ENCODE data around the gene XDH.
A peak's percentile ranks its signal among the peaks of the same experiment; 100 is the strongest.

XDH gene

GRCh38 chr2:31414601-31415241 lies at the start of gene XDH:
Gene XDH, minus strand, starts transcription at chr2:31414742. Its CDS starts 76 bp downstream, at chr2:31414666.
- no peak within 1 kb of the TSS for H3K4me3 ChIP-seq (replicated peaks in 1 of 2; ENCODE audit: low read depth in 2 of 2, low read length in 2 of 2)
- no peak for DNase-seq (ENCODE audit: low read depth in 2 of 2)
- no peak for TF ChIP-seq CTCF (IDR thresholded peaks at IDR 0.05; ENCODE audit: low read depth, low read length)

- DNase-seq (ENCODE audit: low read depth in 2 of 2) = no peak
- no peak overlapping the region for H3K4me3 ChIP-seq (replicated peaks in 1 of 2; ENCODE audit: low read depth in 2 of 2, low read length in 2 of 2)
- TF ChIP-seq CTCF (IDR thresholded peaks at IDR 0.05; ENCODE audit: low read depth, low read length) = no peak
These were observed 43.1 kb upstream of the XDH start for GRCh38 chr2:31457651-31458050.

GRCh38 chr2:31446848-31447247 lies 32.3 kb upstream of the XDH start:
- H3K4me3 ChIP-seq (replicated peaks in 1 of 2; ENCODE audit: low read depth in 2 of 2, low read length in 2 of 2) = no peak overlapping the region
- peak in 1 of 2 donors; percentile 39 for DNase-seq (ENCODE audit: low read depth in 2 of 2)
- no peak for TF ChIP-seq CTCF (IDR thresholded peaks at IDR 0.05; ENCODE audit: low read depth, low read length)

- no peak overlapping the region for H3K4me3 ChIP-seq (replicated peaks in 1 of 2; ENCODE audit: low read depth in 2 of 2, low read length in 2 of 2)
- TF ChIP-seq CTCF (IDR thresholded peaks at IDR 0.05; ENCODE audit: low read depth, low read length) = no peak
- no peak for DNase-seq (ENCODE audit: low read depth in 2 of 2)
These were observed 27.8 kb upstream of the XDH start for GRCh38 chr2:31442376-31442775.

- peak; percentile 30 to 77 for DNase-seq (ENCODE audit: low read depth in 2 of 2)
- no peak for TF ChIP-seq CTCF (IDR thresholded peaks at IDR 0.05; ENCODE audit: low read depth, low read length)
- H3K4me3 ChIP-seq (replicated peaks in 1 of 2; ENCODE audit: low read depth in 2 of 2, low read length in 2 of 2) = no peak overlapping the region
These were observed 26.2 kb upstream of the XDH start for GRCh38 chr2:31440764-31441163.

GRCh38 chr2:31434911-31435310 lies 20.4 kb upstream of the XDH start:
- TF ChIP-seq CTCF (IDR thresholded peaks at IDR 0.05; ENCODE audit: low read depth, low read length) = peak; percentile 27
- peak in 1 of 2 donors; percentile 30 for DNase-seq (ENCODE audit: low read depth in 2 of 2)
- H3K4me3 ChIP-seq (replicated peaks in 1 of 2; ENCODE audit: low read depth in 2 of 2, low read length in 2 of 2) = no peak overlapping the region

- no peak overlapping the region for H3K4me3 ChIP-seq (replicated peaks in 1 of 2; ENCODE audit: low read depth in 2 of 2, low read length in 2 of 2)
- no peak for TF ChIP-seq CTCF (IDR thresholded peaks at IDR 0.05; ENCODE audit: low read depth, low read length)
These were observed 19.0 kb upstream of the XDH start for GRCh38 chr2:31433541-31433940.

More at GRCh38 chr2:31433541-31433940, 19.0 kb upstream of the XDH start:
- DNase-seq (ENCODE audit: low read depth in 2 of 2) = no peak
